Measurements from ENCODE around the gene PRLH.

Gene PRLH

GRCh38 chr2:237564526-237565131 is 1.7 kb upstream of the PRLH start:
- no peak for DNase-seq (ENCODE audit: low spot score)

- DNase-seq (ENCODE audit: low spot score): no peak
Measured at GRCh38 chr2:237565974-237566373, 400 bp upstream of the PRLH start.

GRCh38 chr2:237567276-237568029 is 1.1 kb downstream of the PRLH start:
- DNase-seq (ENCODE audit: low spot score): no peak

- DNase-seq (ENCODE audit: low spot score): no peak
Measured at GRCh38 chr2:237568121-237568660, 1.8 kb downstream of the PRLH start.

- DNase-seq (ENCODE audit: low spot score): no peak
Measured at GRCh38 chr2:237569041-237569440, 2.7 kb downstream of the PRLH start.

GRCh38 chr2:237569896-237570295 is 3.5 kb downstream of the PRLH start:
- no peak for DNase-seq (ENCODE audit: low spot score)

GRCh38 chr2:237570776-237571335 is 4.5 kb downstream of the PRLH start:
- DNase-seq (ENCODE audit: low spot score): no peak

- DNase-seq (ENCODE audit: low spot score): no peak
Measured at GRCh38 chr2:237571551-237571950, 5.2 kb downstream of the PRLH start.

- peak; percentile 86 for DNase-seq (ENCODE audit: low spot score)
Measured at GRCh38 chr2:237572021-237572741, 5.8 kb downstream of the PRLH start.

GRCh38 chr2:237572742-237573101 is 6.3 kb downstream of the PRLH start:
- DNase-seq (ENCODE audit: low spot score): no peak

GRCh38 chr2:237573721-237574415 is 7.5 kb downstream of the PRLH start:
- no peak for DNase-seq (ENCODE audit: low spot score)

GRCh38 chr2:237574467-237574866 is 8.1 kb downstream of the PRLH start:
- no peak for DNase-seq (ENCODE audit: low spot score)

- DNase-seq (ENCODE audit: low spot score): no peak
Measured at GRCh38 chr2:237574894-237575868, 8.8 kb downstream of the PRLH start.

- DNase-seq (ENCODE audit: low spot score): no peak
Measured at GRCh38 chr2:237575869-237576862, 9.8 kb downstream of the PRLH start.

GRCh38 chr2:237576974-237577373 is 10.6 kb downstream of the PRLH start:
- no peak for DNase-seq (ENCODE audit: low spot score)

GRCh38 chr2:237577458-237577857 is 11.1 kb downstream of the PRLH start:
- no peak for DNase-seq (ENCODE audit: low spot score)

GRCh38 chr2:237577956-237578870 is 11.8 kb downstream of the PRLH start:
- no peak for DNase-seq (ENCODE audit: low spot score)

- no peak for DNase-seq (ENCODE audit: low spot score)
Measured at GRCh38 chr2:237581326-237581725, 15.0 kb downstream of the PRLH start.
